HFF-Myc (cell line): ENCODE measurements around the gene TEX29.

Experiments used
- DNase-seq: peaks from one replicate; pipeline ENCODE4 v3.0.0-alpha.2; 2011; ENCODE audit warnings: low read depth; ENCODE audit errors: extremely low read depth
- H3K4me3 ChIP-seq: replicated peaks from 2 replicates; pipeline ENCODE4 v1.5.1; 2011; ENCODE audit warnings: low read depth, mild to moderate bottlenecking, control low read depth, low read length
- TF ChIP-seq, protein P1 (sequence below): IDR thresholded peaks from 2 replicates; pipeline ENCODE4 v1.5.1; 2012; ENCODE audit warnings: mild to moderate bottlenecking, low read depth, low read length, control low read depth; ENCODE audit errors: missing control alignments

Gene TEX29

DNA sequence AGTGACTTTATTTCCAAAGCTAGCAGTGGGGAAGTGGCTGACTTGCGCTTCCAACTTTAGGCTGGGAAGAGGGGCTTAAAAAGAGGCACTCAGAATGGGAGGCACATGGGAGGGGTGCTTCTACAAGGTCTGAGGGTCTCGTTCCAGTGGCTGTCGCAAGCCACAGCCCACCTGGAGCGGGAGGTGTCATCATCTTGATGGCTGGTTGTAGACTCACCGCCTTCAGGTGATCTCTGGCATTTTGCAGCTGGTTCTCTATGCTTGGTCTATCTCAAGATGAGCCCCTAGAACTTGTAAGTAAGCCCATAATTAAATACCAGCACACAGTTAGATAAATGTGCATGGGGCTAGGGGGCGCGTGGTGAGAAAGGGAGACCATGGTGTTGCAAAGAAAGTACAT, 9.2 kb downstream of the TEX29 start:
- no peak overlapping the region for H3K4me3 ChIP-seq
- no peak for DNase-seq
- TF ChIP-seq, protein P1, sequence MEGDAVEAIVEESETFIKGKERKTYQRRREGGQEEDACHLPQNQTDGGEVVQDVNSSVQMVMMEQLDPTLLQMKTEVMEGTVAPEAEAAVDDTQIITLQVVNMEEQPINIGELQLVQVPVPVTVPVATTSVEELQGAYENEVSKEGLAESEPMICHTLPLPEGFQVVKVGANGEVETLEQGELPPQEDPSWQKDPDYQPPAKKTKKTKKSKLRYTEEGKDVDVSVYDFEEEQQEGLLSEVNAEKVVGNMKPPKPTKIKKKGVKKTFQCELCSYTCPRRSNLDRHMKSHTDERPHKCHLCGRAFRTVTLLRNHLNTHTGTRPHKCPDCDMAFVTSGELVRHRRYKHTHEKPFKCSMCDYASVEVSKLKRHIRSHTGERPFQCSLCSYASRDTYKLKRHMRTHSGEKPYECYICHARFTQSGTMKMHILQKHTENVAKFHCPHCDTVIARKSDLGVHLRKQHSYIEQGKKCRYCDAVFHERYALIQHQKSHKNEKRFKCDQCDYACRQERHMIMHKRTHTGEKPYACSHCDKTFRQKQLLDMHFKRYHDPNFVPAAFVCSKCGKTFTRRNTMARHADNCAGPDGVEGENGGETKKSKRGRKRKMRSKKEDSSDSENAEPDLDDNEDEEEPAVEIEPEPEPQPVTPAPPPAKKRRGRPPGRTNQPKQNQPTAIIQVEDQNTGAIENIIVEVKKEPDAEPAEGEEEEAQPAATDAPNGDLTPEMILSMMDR: no peak

DNA sequence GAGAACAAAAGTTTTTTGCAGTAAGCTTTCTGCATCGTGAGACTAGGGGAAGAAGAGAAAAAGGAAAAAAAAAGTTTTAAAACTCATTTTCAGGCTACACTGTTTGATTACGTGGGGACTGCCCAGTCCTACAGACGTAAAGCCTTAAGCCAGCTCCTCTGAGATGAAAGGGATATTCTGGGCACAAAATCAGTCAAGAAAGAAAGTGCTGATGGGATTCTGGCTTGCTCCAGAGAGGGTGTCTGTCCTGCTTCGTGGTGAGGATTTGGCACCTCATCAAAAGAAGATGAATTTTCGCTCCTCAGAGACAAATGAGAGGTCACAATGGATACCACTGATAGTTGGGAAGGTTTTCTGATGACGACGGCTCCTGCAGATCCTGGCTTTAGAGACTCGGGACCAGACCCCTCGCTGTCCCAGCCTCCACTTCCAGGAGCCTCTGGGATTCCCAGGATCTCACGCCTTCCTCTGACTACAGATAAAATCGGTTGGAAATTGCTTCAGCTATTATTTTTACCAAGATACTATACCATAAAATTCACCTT, 9.7 kb downstream of the TEX29 start:
- H3K4me3 ChIP-seq: no peak overlapping the region
- DNase-seq: no peak
- TF ChIP-seq, protein P1: no peak

DNA sequence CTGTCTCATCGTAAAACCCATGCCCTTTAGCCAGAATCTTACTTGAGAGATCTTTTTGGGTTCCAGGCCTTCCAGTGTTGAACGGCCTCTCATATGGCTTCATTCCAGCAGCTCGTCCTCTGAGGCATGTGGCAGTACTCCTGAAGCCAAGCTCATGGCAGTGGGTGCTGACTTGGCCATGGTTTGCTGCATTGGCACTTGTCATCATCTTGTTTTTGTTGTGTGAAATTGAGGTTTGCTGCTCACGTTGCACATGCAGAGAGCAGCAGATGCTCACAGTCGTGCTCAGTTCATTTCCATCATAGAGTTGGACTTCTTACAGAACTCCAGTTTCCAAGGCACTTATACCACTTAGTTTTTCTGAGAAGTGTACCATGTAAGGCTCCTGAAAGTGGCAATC, 14.9 kb downstream of the TEX29 start:
- no peak overlapping the region for H3K4me3 ChIP-seq
- no peak for DNase-seq
- TF ChIP-seq, protein P1: no peak

DNA sequence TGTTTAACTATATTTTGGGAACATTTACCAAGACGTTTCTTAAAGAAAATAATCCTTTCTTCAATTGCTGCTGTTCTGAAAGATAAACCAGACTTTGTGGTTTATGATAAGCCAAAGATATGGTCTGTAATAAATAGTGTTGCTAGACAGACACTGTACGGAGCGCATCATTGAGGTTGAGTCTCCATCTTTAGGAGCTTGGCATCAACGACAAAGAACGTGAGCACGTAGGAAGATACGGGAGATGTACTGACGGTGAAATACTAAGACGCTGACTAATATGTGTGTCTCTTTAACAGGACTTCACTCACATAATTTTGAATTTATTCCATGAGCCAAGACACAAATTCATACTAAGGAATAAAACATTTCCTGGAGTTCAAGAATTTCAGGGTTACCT, 16.2 kb downstream of the TEX29 start:
- no peak overlapping the region for H3K4me3 ChIP-seq
- TF ChIP-seq, protein P1: no peak
- DNase-seq: no peak

DNA sequence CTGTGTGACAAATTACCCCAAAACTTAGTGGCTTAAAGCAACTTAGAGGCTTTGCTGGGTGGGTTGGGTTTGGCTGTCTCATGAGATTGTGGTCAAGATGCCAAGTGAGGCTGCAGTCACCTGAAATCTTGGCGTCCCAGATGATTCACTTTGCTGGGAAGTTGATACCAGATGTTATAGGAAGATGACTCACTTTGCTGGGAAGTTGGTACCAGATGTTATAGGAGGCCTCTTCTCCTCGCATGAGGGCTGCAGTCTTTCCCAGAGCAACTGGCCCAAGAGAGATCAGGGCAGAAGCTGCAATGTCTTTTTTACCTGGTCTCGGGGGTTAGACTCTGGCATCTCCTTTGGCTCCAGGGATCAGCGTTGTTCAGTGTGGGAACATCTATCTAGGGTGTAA, 16.8 kb downstream of the TEX29 start:
- H3K4me3 ChIP-seq: no peak overlapping the region
- TF ChIP-seq, protein P1: no peak
- peak; percentile 97 for DNase-seq

DNA sequence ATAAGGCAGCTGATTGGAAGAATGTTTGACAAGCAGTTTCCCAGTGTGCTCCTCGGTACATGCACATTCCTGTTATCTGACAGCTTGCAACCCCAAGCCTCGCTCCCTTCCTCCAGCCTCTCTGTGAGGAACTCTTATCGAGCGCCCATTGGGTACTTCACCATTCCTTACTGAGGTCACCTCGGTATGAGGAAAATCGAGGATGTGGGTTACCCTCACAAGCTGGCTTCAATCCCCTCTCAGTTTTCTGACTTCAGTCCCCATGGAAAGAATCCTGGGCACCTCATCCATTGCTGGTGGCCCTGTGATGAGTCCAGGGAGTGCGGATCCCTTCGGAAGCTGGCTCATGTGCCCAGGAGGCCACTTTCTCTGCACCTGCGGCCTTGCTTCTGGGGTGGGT, 17.3 kb downstream of the TEX29 start:
- H3K4me3 ChIP-seq: no peak overlapping the region
- TF ChIP-seq, protein P1: no peak
- no peak for DNase-seq

DNA sequence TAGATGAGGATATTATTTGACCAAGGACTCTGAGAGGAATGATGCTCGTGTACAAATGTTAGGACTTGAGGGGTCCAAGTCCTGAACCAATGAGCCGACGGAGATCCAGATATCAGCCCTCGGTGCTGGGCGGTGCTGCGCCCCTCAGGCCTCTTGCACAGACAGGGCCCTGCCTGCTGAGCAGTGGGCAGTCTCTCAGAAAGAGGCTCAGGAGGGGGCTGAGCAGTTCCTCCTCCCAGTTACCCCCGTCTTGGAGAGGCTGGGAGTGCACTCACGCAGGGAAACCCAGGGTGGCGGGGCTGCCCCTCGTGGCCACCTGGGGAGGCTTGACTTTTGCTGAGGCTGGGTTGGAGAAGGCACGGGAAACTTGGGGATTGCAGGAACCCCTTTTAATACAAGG, 18.4 kb downstream of the TEX29 start:
- H3K4me3 ChIP-seq: no peak overlapping the region
- TF ChIP-seq, protein P1: no peak
- no peak for DNase-seq
